SU-DHL-6 (cell line): Measurements from ENCODE around the gene TCF12.

Source experiments
- CTCF ChIP-seq: fragments of 200-600 bp; sonication (generic); IDR thresholded peaks from one replicate; pipeline ENCODE4 v1.5.1; 2017; ENCODE audit warnings: antibody characterized with exemption, mild to moderate bottlenecking, low read length, moderate library complexity; ENCODE audit not compliant: insufficient read depth, poor library complexity, severe bottlenecking
- EZH2phosphoT487 ChIP-seq: fragments of 200-600 bp; sonication (generic), shearing (Covaris generic); conservative IDR thresholded peaks from 2 replicates; pipeline ENCODE4 v1.6.1; 2018; ENCODE audit warnings: mild to moderate bottlenecking, antibody characterized with exemption, low read length, moderate library complexity, mixed read lengths

DNA sequence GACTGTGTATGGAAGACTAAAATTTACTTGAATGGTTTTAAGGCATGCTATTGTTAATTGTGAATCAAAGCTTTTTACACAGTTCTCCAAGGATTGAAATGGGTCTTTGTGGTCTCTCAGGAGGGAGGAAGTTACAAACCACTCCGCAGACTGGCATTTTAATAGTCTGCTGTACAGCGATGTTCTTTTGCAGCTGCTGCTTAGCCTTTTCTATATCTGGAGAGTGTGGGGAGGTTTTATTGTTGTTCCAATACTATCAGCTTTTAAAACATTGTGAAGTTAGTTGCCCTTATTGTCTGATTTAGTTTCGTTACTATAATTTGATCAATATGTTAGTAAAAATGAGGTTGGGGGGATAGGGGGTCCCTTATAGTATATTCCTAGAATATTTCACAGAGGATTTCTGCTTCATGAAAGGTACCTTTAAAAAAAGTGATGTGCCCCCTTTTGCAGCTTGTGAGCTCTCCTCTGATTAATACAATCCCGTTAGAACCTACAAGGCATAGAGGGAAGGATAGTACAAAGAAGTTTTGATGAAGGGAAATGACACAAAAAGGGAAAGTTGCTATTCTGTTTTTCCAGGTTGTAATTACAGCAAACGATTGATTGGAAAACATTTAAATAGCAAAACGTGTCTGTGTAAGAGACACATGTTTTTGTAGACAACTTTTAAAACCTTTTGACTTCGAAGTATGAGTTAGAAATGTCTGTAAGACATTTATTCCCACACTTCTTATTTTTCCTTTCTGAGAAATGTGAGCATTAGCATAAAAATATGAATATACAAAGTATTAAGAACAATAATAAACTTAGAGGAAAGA is 299.5 kb downstream of the TCF12 start:
- TF ChIP-seq CTCF (no peak), EZH2phosphoT487 (no peak)
